H1 (cell line): ENCODE measurements around the gene C14orf93. TPM values are rescaled to one million over a fixed set of nuclear protein-coding genes. Genes with fewer than 3 reads are reported as not detected.

Experiments
- ASH2L ChIP-seq: fragments of 200-600, 300-600 bp; sonication (generic); IDR thresholded peaks from one replicate; pipeline ENCODE4 v1.7.1; 2017; ENCODE audit warnings: low read length
- BACH1 ChIP-seq: IDR thresholded peaks from 2 replicates; pipeline ENCODE4 v1.6.1; 2012; ENCODE audit warnings: low read length, improper control_type of control experiment
- CBX8 ChIP-seq: fragments of 300-800, 300-1000 bp; sonication (generic); IDR thresholded peaks from 2 replicates; pipeline ENCODE4 v1.7.1; 2016; ENCODE audit warnings: low read depth, low read length, borderline replicate concordance
- CREB1 ChIP-seq: IDR thresholded peaks from 2 replicates; pipeline ENCODE4 v1.6.1; 2012; ENCODE audit warnings: inconsistent platforms
- CTBP2 ChIP-seq: IDR thresholded peaks from 2 replicates; pipeline ENCODE4 v1.7.0; 2011; ENCODE audit warnings: borderline replicate concordance, mild to moderate bottlenecking, moderate library complexity, mixed read lengths, low read length; ENCODE audit not compliant: insufficient read depth, insufficient read length
- CTCF ChIP-seq, 3 experiments: IDR thresholded peaks; 1 replicate in 2 of 3; 2 replicates in 1 of 3; pipeline versions ENCODE4 v1.5.1 to v1.6.1; 2011; ENCODE audit warnings: low read length in 3 of 3, mild to moderate bottlenecking in 3 of 3, inconsistent platforms in 2 of 3, low read depth in 1 of 3, moderate library complexity in 1 of 3; ENCODE audit not compliant: insufficient read depth in 1 of 3; ENCODE audit errors: control extremely low read depth in 1 of 3
- HDAC6 ChIP-seq: IDR thresholded peaks from one replicate; pipeline ENCODE4 v1.7.1; 2012; ENCODE audit warnings: low read depth, mild to moderate bottlenecking, inconsistent platforms, low read length, moderate library complexity
- JUN ChIP-seq: IDR thresholded peaks from 2 replicates; pipeline ENCODE4 v1.6.1; 2011; ENCODE audit warnings: low read depth, mild to moderate bottlenecking, improper control_type of control experiment, low read length
- JUND ChIP-seq: IDR thresholded peaks from 2 replicates; pipeline ENCODE4 v1.6.1; 2011; ENCODE audit warnings: mild to moderate bottlenecking, improper control_type of control experiment, low read length
- MAFK ChIP-seq: IDR thresholded peaks from 2 replicates; pipeline ENCODE4 v1.6.1; 2012; ENCODE audit warnings: low read depth, mild to moderate bottlenecking, improper control_type of control experiment, low read length
- NANOG ChIP-seq: IDR thresholded peaks from 2 replicates; pipeline ENCODE4 v1.6.1; 2011; ENCODE audit warnings: low read length, low read depth, mild to moderate bottlenecking, inconsistent platforms; ENCODE audit not compliant: insufficient read depth, poor library complexity, severe bottlenecking
- NRF1 ChIP-seq: IDR thresholded peaks from 2 replicates; pipeline ENCODE4 v1.6.1; 2011; ENCODE audit warnings: mild to moderate bottlenecking, low read depth, low read length, improper control_type of control experiment
- PHF8 ChIP-seq: fragments of 200-600 bp; sonication (generic); conservative IDR thresholded peaks from 2 replicates; pipeline ENCODE4 v1.7.1; 2012; ENCODE audit warnings: low read depth, mild to moderate bottlenecking, inconsistent platforms, low read length, moderate library complexity
- POLR2A ChIP-seq, 2 experiments: IDR thresholded peaks; 1 replicate in 1 of 2; 2 replicates in 1 of 2; pipeline ENCODE4 v1.6.1; 2011; ENCODE audit warnings: low read depth in 2 of 2, low read length in 2 of 2, mild to moderate bottlenecking in 2 of 2; ENCODE audit errors: control extremely low read depth in 1 of 2
- POU5F1 ChIP-seq: IDR thresholded peaks from 2 replicates; pipeline ENCODE4 v1.6.1; 2011; ENCODE audit warnings: low read depth, mild to moderate bottlenecking, low read length, moderate library complexity
- RAD21 ChIP-seq, 2 experiments: IDR thresholded peaks in 1 of 2; conservative IDR thresholded peaks in 1 of 2; 2 replicates each; pipeline ENCODE4 v1.6.1; 2011; ENCODE audit warnings: low read depth in 2 of 2, low read length in 2 of 2, improper control_type of control experiment in 1 of 2, inconsistent platforms in 1 of 2, mild to moderate bottlenecking in 1 of 2, moderate library complexity in 1 of 2
- RNF2 ChIP-seq: fragments of 200-900, 300-1000 bp; sonication (generic); IDR thresholded peaks from 2 replicates; pipeline ENCODE4 v1.7.1; 2016; ENCODE audit warnings: borderline replicate concordance, low read depth, mild to moderate bottlenecking, antibody characterized with exemption, low read length; ENCODE audit not compliant: poor library complexity, severe bottlenecking; ENCODE audit errors: missing control alignments
- SP1 ChIP-seq: IDR thresholded peaks from 2 replicates; pipeline ENCODE4 v1.6.1; 2011; ENCODE audit warnings: low read depth, low read length
- SP2 ChIP-seq: IDR thresholded peaks from 2 replicates; pipeline ENCODE4 v1.6.1; 2012; ENCODE audit warnings: mild to moderate bottlenecking, low read length, inconsistent platforms
- TAF1 ChIP-seq: IDR thresholded peaks from 2 replicates; pipeline ENCODE4 v1.6.1; 2011; ENCODE audit warnings: mild to moderate bottlenecking, low read depth, low read length
- TBP ChIP-seq: IDR thresholded peaks from 2 replicates; pipeline ENCODE4 v1.6.1; 2011; ENCODE audit warnings: low read depth, low read length, improper control_type of control experiment
- TCF12 ChIP-seq: IDR thresholded peaks from 2 replicates; pipeline ENCODE4 v1.6.1; 2011; ENCODE audit warnings: low read depth, mild to moderate bottlenecking, low read length
- polyA plus RNA-seq, 7 experiments: library from polyadenylated mRNA; depleted of rRNA in 3 of 7; stranded (reverse) in 5 of 7; unstranded in 2 of 7; fragments of >200 nt in 5 of 7; fragments of 200-250 nt in 2 of 7; gene quantifications; 1 replicate in 5 of 7; 2 replicates in 1 of 7; 4 replicates in 1 of 7; pipeline versions ENCODE4 v1.2.1 to v1.2.3, GENCODE V29; 2011 to 2013; ENCODE audit warnings: missing spikeins in 2 of 7, mixed read lengths in 2 of 7
- total RNA-seq: library from RNA; stranded (reverse); fragmentation: NEBNext Ultra II Directional; extraction: Animal tissue kit (Norgen Biotek cat#: 25700); gene quantifications from 2 replicates; pipeline ENCODE4 v1.2.1, GENCODE V29; 2021

C14orf93 gene
- total and polyA plus RNA-seq, 2 of the 8 experiments (the other 6 are each of a cell fraction or from before 2014, with no cell fraction given), result 7.8 to 8.2 TPM

GRCh38 chr14:23006544-23007419, 3.2 kb downstream of the C14orf93 start (continued):
- TF ChIP-seq NANOG (peak; percentile 83), SP1 (peak; percentile 97), RAD21 (IDR thresholded peaks at IDR 0.05 in 1 of 2, conservative IDR thresholded peaks at IDR 0.05 in 1 of 2; ENCODE audit: low read depth in 2 of 2, low read length in 2 of 2) (no peak), TCF12 (0 out of 2 replicates have a peak, but pooled peaks have one; percentile 14), CTBP2 (no peak), TBP (peak; percentile 88; the same call in 1 of the 2 replicates), MAFK (peak; percentile 43; the same call in 1 of the 2 replicates), BACH1 (peak; percentile 85), JUND (no peak), NRF1 (no peak), SP2 (peak; percentile 83), POLR2A (IDR thresholded peaks at IDR 0.05; ENCODE audit: control extremely low read depth in 1 of 2, low read depth in 2 of 2, low read length in 2 of 2) (peak; percentile 74 to 99), CBX8 (no peak), CREB1 (peak; percentile 64), PHF8 (peak; percentile 89), CTCF (IDR thresholded peaks at IDR 0.05; ENCODE audit: control extremely low read depth in 1 of 3, insufficient read depth in 1 of 3, low read depth in 1 of 3, low read length in 3 of 3) (peak in 1 of 3 experiments; percentile 27; a peak in 2 of 4 replicates), RNF2 (no peak), ASH2L (peak; percentile 75), JUN (no peak), TAF1 (peak; percentile 94), HDAC6 (no peak), POU5F1 (no peak)
